ENCODE data around the gene NLGN1. TPM values are rescaled to one million over a fixed set of nuclear protein-coding genes. Genes with fewer than 3 reads are reported as not detected.

The NLGN1 gene
- total RNA-seq, 3 donors from 2014 or later, result 0.43 to 14.3 (median 2.0) TPM

DNA sequence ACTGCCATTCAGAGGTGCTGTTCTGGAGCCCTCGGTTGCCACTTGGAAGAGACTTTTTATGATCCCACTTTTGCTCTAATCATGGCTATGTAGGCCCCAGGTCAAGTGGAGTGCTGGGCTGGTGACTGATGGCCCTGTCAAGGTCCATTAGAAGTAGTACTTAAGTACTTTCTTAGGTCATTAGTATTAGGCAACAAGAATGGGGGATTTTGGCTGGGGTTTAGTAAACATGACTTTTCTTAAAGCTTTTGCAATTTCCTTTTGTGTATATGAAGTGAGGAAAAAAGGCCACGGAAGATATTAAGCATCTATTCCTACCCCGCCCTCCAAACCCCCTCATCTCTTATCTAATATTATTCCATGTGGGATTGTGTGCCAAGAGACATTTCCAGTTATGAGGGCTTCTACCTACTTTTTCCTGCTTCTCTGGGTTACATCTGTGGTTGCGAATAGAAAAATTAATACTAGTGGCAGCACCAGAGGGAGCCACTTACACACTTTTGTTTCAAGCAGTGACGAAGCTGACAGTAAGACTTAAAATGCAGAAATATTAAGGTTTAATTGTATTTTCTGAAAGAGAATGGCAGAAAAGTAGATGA is 13.9 kb downstream of the NLGN1 start:
- intact Hi-C loops (cut with DNase I, micrococcal nuclease), result no loop called here
- TF ChIP-seq, protein P1, sequence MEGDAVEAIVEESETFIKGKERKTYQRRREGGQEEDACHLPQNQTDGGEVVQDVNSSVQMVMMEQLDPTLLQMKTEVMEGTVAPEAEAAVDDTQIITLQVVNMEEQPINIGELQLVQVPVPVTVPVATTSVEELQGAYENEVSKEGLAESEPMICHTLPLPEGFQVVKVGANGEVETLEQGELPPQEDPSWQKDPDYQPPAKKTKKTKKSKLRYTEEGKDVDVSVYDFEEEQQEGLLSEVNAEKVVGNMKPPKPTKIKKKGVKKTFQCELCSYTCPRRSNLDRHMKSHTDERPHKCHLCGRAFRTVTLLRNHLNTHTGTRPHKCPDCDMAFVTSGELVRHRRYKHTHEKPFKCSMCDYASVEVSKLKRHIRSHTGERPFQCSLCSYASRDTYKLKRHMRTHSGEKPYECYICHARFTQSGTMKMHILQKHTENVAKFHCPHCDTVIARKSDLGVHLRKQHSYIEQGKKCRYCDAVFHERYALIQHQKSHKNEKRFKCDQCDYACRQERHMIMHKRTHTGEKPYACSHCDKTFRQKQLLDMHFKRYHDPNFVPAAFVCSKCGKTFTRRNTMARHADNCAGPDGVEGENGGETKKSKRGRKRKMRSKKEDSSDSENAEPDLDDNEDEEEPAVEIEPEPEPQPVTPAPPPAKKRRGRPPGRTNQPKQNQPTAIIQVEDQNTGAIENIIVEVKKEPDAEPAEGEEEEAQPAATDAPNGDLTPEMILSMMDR (IDR thresholded peaks at IDR 0.05), result no peak
- no peak overlapping the region for H3K4me3 ChIP-seq
- ATAC-seq (no peak), DNase-seq (peak in 1 of 3 donors; percentile 20)
- no peaks in the 10 kb centered on the region for H3K4me1 ChIP-seq (ENCODE audit: low read depth)
- H3K36me3 ChIP-seq (ENCODE audit: low read depth), result no peaks in the 10 kb centered on the region
- no peaks in the 10 kb centered on the region for H3K9me3 ChIP-seq

DNA sequence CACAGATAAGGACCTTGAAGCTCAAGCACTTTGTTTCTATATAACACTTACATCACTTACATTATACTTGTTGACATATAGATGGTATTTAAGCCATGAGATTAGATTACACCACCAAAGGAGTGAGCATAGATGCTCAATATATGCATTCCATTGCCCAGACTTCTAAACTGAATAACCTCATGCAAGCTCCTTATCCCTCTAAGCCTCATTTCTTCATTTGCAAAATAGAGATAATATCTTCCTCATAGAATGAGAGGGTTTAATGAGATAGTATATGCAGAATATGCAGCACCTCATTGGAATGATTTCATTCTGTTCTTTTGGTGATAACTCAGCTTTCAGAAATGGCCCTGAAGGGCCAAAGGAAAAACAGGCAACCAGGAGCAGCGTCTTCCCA is 18.5 kb downstream of the NLGN1 start:
- ATAC-seq (no peak), DNase-seq (no peak)
- H3K36me3 ChIP-seq (ENCODE audit: low read depth), result no peaks in the 10 kb centered on the region
- H3K4me3 ChIP-seq, result no peak overlapping the region
- no peaks in the 10 kb centered on the region for H3K9me3 ChIP-seq
- H3K4me1 ChIP-seq (ENCODE audit: low read depth), result no peaks in the 10 kb centered on the region
- intact Hi-C loops (cut with DNase I, micrococcal nuclease), result no loop called here
- TF ChIP-seq, protein P1 (IDR thresholded peaks at IDR 0.05), result no peak

DNA sequence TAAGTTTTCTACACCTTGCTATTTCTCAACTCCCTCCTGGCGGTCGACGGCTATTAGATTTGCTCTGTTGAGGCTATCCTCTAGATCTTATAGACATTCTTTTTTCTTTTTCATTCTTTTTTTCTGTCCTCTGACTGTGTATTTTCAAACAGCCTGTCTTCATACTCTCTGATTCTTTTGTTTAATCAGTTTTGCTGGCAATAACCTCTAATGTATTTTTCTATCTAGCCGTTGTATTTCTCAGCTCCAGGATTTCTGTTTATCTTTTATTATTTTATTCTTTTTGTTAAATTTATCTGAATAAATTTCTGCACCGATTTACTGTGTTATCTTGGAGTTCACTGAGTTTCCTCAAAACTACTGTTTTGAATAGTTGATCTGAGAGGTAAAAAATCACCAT is 31.5 kb downstream of the NLGN1 start:
- TF ChIP-seq, protein P1 (IDR thresholded peaks at IDR 0.05), result no peak
- no peaks in the 10 kb centered on the region for H3K4me1 ChIP-seq (ENCODE audit: low read depth)
- no peak for DNase-seq
- peaks cover 4% of the 10 kb centered on the region for H3K9me3 ChIP-seq
- H3K4me3 ChIP-seq, result no peak overlapping the region
- intact Hi-C loops (cut with DNase I, micrococcal nuclease), result no loop called here
- no peak for ATAC-seq
- no peaks in the 10 kb centered on the region for H3K36me3 ChIP-seq (ENCODE audit: low read depth)

DNA sequence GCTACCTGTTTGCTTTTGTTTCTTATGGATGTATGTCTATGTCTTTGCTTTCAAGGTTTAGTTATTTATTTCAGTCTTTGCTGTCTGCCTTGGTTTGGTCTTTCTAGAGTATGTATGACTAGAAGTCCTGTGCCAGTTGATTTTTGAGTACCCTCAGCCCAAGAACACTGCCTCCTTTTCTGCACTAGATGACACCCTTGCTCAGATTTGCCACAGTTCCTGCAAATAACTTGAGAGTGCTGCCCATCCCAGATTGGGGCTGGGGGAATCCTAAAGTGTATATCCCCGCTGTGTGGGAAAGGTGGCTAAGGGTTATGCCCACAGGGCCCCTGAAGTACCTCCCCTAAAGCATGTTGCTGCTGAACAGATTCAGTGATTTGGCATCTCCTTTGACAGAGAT is 32.0 kb downstream of the NLGN1 start:
- TF ChIP-seq, protein P1 (IDR thresholded peaks at IDR 0.05), result no peak
- H3K36me3 ChIP-seq (ENCODE audit: low read depth), result no peaks in the 10 kb centered on the region

DNA sequence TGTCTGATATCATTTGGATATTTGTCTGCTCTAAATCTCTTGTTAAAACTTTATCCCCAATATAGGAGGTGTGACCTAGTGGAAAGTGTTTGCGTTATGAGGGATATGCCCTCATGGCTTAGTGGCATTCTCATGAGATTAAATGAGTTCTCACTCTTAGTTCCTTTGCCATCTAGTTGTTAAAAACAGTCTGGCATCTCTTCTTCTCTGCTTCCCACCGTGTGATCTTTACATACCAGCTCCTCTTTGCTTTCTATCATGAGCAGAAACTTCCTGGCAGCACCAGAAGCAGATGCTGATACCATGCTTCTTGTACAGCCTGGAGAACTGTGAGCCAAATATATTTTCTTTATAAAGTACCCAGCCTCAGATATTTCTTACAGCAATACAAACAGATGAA is 33.0 kb downstream of the NLGN1 start:
- Histone ChIP-seq H3K9me3 (peaks cover 4% of the 10 kb centered on the region), H3K4me3 (no peak overlapping the region), H3K4me1 (ENCODE audit: low read depth) (no peaks in the 10 kb centered on the region), H3K36me3 (ENCODE audit: low read depth) (no peaks in the 10 kb centered on the region)
- TF ChIP-seq, protein P1 (IDR thresholded peaks at IDR 0.05), result no peak
- ATAC-seq (no peak), DNase-seq (no peak)
- intact Hi-C loops (cut with DNase I, micrococcal nuclease), result no loop called here

More for the DNA sequence above, 32.0 kb downstream of the NLGN1 start:
- H3K4me3 ChIP-seq, result no peak overlapping the region
- no peaks in the 10 kb centered on the region for H3K4me1 ChIP-seq (ENCODE audit: low read depth)
- intact Hi-C loops (cut with DNase I, micrococcal nuclease), result no loop called here
- peaks cover 4% of the 10 kb centered on the region for H3K9me3 ChIP-seq
- ATAC-seq, result no peak
- DNase-seq, result no peak

DNA sequence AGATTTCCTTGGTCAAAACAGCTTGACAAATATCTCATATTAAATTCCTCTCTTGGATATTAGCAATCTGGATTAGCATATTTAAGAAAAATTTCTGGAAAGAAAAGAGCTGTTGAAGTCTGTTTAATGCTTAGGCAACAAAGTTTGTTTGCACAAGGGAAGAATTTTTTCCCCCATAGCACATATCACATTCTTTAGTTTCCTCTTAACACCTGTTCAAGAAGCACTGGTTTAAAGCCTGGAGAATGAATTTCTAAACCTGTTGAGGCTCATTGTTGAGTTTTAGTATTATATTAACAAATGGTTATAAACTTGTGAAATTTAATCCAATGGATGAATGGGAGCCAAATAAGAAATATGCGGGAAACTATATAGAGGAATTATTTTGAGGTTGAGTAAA is 41.5 kb downstream of the NLGN1 start:
- TF ChIP-seq, protein P1 (IDR thresholded peaks at IDR 0.05), result no peak
- DNase-seq (no peak), ATAC-seq (no peak)
- H3K9me3 ChIP-seq, result no peaks in the 10 kb centered on the region
- intact Hi-C loops (cut with DNase I, micrococcal nuclease), result no loop called here
- no peaks in the 10 kb centered on the region for H3K36me3 ChIP-seq (ENCODE audit: low read depth)
- H3K4me1 ChIP-seq (ENCODE audit: low read depth), result no peaks in the 10 kb centered on the region
- no peak overlapping the region for H3K4me3 ChIP-seq
